Esophagus mucosa (tissue), 1 donor: ENCODE measurements around the gene NUTM2B. TPM values are rescaled to one million over a fixed set of nuclear protein-coding genes. Genes with fewer than 3 reads are reported as not detected.
"Not testable (repeated sequence)": the region's sequence is repeated elsewhere in the genome, so short reads cannot be mapped to it uniquely, and the experiment has no call there.

Source experiments
- ATAC-seq: fragments of 200-7000 bp; cut with Tn5 transposase; one replicate; pipeline ENCODE4 v1.9.1; 2020
- total RNA-seq: library from RNA; stranded (reverse); gene quantifications from one replicate; pipeline ENCODE4 v1.2.4, GENCODE V29; 2023
- donor health status: DM: yes; HTN: yes; CAD: no.

NUTM2B gene
- total RNA-seq = 0.24 TPM

- ATAC-seq = not testable (repeated sequence)
These were observed at the start of gene NUTM2B for GRCh38 chr10:79702927-79703326. TSS of gene NUTM2B (plus strand) at chr10:79703227. CDS start at chr10:79703610, 383 bp downstream.

GRCh38 chr10:79663287-79663686, 39.7 kb upstream of the NUTM2B start:
- ATAC-seq = not testable (repeated sequence)

GRCh38 chr10:79664686-79665085, 38.3 kb upstream of the NUTM2B start:
- ATAC-seq = not testable (repeated sequence)

- not testable (repeated sequence) for ATAC-seq
These were observed 33.7 kb upstream of the NUTM2B start for GRCh38 chr10:79669248-79669788.

- not testable (repeated sequence) for ATAC-seq
These were observed 28.1 kb upstream of the NUTM2B start for GRCh38 chr10:79674878-79675277.

- ATAC-seq = not testable (repeated sequence)
These were observed 19.8 kb upstream of the NUTM2B start for GRCh38 chr10:79683026-79683883.

GRCh38 chr10:79683884-79684720, 18.9 kb upstream of the NUTM2B start:
- ATAC-seq = not testable (repeated sequence)

- ATAC-seq = peak; percentile 71
These were observed 17.9 kb upstream of the NUTM2B start for GRCh38 chr10:79685044-79685685.

- ATAC-seq = not testable (repeated sequence)
These were observed 16.4 kb upstream of the NUTM2B start for GRCh38 chr10:79686595-79686994.

- not testable (repeated sequence) for ATAC-seq
These were observed 15.4 kb upstream of the NUTM2B start for GRCh38 chr10:79687406-79688150.

- not testable (repeated sequence) for ATAC-seq
These were observed 14.2 kb upstream of the NUTM2B start for GRCh38 chr10:79688798-79689197.

- ATAC-seq = not testable (repeated sequence)
These were observed 6.4 kb upstream of the NUTM2B start for GRCh38 chr10:79696596-79696995.

GRCh38 chr10:79697141-79697540, 5.9 kb upstream of the NUTM2B start:
- not testable (repeated sequence) for ATAC-seq

- not testable (repeated sequence) for ATAC-seq
These were observed 2.6 kb upstream of the NUTM2B start for GRCh38 chr10:79700381-79700944.

GRCh38 chr10:79707017-79707416, 4.0 kb downstream of the NUTM2B start:
- ATAC-seq = not testable (repeated sequence)

GRCh38 chr10:79714976-79715375, 11.9 kb downstream of the NUTM2B start:
- not testable (repeated sequence) for ATAC-seq

- ATAC-seq = not testable (repeated sequence)
These were observed 14.0 kb downstream of the NUTM2B start for GRCh38 chr10:79716917-79717579.

- ATAC-seq = peak; percentile 52
These were observed 17.0 kb downstream of the NUTM2B start for GRCh38 chr10:79720000-79720399.

- ATAC-seq = peak; percentile 96
These were observed 23.6 kb downstream of the NUTM2B start for GRCh38 chr10:79726620-79727019.

- not testable (repeated sequence) for ATAC-seq
These were observed 41.8 kb downstream of the NUTM2B start for GRCh38 chr10:79744844-79745243.

- ATAC-seq = not testable (repeated sequence)
These were observed 45.5 kb downstream of the NUTM2B start for GRCh38 chr10:79748510-79748909.
